HG02642 (cell line): ENCODE results near the gene TP53TG5.

Source experiments
- ATAC-seq: cut with Tn5 transposase; IDR thresholded peaks from one replicate; pipeline ENCODE4 v1.9.1; 2021; ENCODE audit warnings: mild to moderate bottlenecking; ENCODE audit not compliant: unreplicated experiment, poor library complexity

TP53TG5 gene

DNA sequence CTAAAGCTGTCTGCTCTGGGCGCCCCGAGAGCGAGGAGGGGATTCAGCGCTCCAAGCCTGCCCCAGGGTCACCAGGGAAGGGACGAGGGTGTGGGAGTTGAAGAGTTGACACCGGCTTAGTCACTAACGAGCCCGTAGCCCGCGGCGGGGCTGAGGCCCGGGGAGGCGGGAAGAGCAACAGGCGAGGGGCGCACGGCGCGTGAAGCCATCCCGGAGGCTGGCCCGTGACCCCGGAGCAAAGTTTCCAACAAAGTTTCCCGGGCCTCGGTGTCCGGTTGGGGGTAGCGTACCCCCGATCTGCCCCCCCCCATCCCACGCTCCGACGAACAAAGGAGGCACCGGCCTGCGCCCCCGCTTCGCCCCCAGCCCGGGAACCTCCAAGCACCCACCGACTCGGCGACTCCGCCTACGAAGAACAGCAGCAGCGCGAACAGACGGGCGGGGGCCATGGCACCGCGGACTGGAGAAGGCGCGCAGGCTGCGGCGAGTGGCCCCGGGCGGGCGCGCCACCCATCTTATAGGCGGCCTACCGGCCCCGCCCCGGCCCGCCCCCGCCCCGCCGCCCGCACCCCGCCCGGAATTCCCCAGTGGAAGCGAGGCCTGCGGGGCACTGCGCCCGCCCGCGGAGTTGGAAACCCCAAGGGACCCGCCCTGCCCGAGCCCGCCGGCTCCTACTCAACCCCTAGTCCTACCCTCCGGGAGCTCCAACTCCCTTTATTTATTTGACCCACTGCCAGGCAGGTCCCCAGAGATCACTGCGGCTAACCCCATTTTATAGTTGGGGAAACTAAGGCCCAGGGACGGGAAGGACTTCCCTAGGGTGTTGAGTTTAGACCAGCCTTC is 30.0 kb downstream of the TP53TG5 start, which contains the start of gene SDC4:
TSS of gene SDC4 (minus strand) at position 489 of the 843 bp plus-strand sequence. CDS start at position 449, 40 bp downstream.
- no peak for ATAC-seq

DNA sequence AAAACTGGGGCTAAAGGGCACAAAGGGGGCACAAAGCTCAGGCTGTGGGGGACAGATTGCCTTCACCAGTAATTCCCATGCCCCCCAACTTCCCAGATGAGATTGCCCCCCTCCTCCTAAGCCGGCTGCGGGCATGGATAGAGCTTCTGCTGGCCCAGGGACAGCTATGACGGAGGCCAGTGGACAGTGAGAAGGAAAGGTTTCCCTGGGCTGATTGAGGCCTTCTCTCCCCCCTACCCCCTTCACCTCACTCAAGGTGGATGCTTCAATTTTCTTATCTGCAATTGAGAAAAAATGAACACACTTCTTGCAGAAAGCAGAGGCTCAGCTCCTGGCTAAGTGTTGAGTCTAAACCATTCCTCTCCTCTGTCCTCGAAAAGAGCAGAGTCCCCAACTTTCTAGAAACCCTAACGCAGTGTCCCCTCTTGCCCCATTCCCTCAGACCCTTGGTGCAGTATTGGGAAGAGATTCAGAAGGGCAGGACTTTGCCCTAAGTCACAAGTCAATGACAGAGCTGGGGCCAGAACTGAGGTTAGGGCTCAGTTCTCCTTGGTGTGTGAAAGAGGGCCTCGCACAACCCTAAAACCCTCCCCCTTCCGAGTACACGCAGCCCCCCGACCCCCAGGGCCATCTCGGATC is 30.7 kb downstream of the TP53TG5 start:
- ATAC-seq = no peak

DNA sequence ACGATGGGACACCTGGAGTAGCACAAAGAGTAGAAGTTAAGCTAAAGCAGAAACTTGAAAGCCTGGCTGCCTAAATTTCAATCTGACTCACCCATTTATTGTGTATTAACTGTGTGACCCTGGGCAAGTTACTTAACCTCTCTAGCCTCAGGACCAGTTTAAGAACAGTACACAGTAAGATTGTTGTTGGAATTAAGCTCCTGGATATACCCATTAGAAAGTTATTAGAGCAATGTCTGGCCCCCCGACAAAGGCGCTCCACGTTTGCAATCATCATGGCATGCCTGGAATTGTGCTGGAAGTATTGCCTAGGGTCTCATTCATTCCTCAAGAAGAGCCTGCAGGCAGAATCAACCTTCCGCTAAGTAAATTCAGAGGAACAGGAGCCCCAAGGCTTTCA is 31.3 kb downstream of the TP53TG5 start:
- ATAC-seq = no peak

DNA sequence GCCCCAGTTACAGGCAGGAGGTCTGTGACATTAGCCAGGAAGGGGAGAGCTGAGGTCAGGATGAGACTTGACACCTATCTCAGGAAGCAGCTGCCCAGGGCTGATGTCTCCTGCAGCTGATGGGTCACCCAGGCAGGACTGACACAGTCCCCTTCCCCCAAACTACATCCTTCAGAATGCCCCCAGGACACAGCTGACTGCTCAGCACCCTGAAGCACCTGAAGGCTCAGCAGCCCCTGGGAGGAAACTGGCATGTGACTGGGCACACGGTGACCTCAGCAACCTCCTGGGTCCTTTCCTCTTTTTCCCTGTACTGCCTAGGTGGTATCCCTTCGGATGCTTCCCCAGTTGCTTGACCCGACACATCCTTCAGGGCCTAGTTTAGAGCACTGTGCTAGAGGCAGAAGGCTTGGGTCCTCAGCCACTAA is 31.8 kb downstream of the TP53TG5 start:
- no peak for ATAC-seq

DNA sequence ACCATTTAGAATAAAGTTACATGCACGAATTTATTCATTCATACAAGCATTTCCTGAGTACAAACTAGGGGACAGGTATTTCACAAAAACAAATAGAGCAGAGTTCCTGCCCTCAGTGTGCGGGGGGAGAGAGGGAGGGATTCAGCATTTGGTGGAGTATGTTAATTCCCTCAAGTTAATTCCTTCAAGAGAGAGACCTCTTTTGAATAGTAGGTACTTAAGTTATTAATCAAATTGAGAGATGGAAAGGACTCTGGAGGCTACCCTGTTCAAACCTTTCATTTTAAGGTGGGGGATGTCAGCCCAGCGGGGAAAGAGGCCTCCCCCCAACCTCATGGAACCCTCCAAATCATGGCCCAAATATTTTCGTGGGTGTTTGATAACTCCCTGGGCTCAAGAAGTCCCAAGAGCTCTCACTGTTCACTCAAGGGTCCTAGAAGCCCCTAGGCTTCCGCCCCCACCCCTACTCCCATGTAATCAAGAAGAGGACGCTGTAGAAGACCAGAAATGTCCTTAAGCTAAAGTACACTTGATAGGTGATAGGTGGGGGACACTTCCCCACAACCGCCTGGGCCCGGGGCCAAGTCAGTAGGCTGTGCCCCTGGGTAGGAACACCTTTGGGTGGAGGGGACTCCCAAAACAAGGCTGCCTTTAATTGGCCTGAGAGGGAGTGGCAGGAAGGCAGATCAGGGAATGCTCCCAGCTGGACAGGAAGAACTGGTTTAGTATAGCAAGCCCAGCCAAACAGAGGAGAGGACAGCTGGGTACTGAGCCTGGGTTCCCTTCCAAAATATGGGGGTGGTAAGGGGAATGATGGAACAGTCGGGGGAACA is 32.8 kb downstream of the TP53TG5 start:
- no peak for ATAC-seq

DNA sequence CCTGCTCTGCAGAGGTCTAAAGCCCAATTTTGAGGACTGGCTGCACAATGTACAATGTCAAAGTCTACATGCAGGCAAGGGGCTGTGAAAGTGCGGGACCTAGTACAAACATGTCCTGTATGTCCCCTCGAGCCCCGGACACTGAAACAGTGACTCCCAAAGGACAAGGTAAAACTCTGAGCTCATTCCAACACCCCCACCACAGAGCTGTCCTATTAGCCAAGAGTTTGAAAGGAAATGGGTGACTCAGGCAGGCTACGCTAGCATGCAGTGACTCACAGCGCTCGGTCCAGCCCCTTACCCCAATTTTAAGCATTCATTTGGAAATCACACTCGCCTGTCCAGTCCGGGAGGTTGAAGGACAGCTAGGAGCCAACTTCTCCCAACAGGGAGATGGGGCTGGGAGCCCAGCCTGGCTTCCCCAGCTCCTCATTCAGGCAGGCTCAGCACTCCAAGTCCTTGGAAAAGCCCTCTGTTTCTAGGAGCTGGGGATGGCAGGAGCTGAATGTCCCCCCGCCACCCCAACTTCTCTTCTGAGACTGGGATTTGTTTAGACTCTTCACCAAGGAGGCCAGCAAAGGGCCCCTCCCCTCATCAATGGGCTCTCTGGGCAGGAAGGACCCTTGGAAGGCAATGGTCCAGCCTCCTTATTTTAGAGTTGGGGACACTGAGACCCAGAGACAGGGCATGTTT is 33.8 kb downstream of the TP53TG5 start:
- ATAC-seq = no peak

DNA sequence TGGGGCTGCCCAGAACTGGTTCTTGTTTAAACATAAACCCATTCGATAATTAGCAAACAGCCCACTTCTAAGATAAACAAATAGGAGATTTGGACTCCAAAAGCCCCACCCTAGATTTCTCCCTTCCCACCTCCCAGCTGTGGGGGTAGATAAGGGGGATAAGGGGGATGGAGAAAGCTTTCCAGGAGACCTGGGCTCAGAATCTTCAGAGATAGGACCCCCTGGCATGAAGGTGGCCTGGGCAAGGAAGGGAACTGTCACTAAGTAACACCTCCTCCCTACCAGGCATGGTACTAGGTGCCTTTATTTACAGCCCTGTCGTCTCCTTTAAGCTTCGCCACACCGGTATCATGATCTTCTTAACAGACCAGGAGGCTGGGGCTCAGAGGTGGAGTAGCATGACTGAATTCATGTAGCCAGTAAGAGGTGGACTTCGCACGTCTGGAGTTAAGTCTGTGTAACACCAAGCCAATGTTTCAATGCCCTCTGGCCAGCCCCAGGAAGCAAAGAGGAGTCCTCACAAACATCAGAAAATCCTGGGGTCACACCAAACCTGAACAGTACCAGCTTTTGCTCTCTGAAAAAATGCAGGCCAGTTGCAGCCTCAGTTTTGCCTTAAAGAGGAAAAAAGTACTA is 34.5 kb downstream of the TP53TG5 start:
- no peak for ATAC-seq

DNA sequence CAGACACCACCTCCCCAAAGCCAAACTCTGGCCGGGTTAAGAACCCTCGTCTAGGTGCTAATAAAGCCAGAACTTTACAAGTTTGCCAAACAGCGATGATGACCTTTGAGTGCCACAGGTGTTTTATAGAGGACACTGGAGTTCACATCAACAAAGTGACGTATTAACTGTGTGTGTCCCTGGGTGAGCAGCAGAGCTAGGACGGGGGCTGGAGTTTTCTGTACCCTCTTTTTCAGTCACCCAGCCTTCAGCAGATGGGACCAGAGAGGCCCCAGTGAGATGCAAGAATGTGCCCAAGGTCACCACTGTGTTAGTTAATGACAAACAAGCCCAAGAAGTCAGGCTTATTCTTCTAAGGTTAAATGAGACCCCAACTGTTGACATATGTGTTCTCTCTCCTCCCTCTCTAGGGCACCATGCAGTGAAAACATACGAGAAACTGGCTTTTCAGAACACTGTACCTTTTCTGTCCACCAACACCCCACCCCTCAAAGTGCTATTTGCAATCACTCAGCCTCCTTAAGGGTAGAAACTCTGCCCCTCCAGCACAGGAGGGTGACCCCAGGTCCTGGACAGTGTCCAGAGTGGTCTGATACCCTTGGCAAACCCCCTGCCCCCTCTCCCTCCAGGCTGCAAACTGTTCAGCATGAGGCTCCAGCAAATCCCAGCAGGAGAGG is 35.1 kb downstream of the TP53TG5 start:
- ATAC-seq = no peak

DNA sequence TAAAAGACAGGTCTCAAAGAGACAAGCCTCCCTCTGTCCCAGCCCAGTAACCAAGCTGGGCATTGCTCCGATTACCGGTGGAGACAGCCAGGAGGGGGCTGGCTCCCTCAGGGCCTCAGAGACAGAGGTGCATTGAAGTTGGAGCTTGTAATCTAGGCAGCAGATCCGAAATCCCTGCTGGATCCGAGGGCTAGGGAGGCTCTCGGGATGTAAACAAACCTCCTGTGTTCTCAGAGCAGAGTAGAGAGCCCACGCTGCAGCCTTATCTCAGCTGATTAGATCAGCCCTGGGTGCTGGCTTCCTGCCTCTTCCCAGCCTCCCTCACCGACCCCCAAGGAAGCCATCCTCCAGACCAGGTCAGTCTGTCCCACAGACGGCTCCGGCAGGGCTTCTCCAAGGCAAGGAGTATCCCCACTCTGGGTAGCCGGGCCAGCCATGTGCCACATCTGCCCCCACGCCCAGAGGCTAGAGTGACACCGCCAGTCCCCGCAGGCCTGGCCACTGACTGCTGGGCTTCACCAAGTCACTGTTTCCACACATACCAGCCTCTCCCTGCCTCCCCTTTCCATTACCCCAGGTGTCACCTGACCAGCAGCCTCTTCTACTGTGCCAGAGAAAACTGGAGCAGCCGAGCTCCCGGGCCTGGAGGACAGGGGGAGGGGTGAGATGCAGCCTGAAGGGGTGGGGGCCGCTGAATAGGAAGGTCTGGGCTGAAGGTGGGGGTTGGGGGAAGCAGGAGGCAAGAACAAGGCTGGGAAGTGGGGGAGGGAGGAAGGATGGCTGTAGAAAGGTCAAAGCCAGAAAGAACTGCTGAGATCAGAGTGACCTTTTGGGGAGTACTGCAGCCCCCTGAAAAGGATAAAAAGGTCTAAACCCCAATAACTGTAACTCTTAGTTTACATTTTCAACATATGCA is 35.9 kb downstream of the TP53TG5 start:
- ATAC-seq = no peak

DNA sequence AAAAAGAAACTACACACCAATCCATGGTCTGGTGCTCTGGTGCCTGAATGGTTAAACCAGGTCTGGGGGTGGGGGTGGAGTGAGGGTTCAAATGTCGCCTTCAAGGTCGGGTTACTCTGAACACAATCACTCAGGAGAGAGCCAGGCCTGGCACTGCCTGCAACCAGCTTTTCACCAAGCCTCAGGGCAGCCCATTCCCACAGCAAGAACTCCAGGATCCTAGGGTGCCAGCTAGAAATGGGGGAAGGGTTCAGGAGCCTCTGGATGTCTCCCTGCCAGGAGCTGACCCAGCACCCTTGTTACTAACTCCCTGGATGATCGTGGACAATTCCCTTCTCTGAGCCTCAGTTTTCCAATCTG is 36.6 kb downstream of the TP53TG5 start:
- no peak for ATAC-seq

DNA sequence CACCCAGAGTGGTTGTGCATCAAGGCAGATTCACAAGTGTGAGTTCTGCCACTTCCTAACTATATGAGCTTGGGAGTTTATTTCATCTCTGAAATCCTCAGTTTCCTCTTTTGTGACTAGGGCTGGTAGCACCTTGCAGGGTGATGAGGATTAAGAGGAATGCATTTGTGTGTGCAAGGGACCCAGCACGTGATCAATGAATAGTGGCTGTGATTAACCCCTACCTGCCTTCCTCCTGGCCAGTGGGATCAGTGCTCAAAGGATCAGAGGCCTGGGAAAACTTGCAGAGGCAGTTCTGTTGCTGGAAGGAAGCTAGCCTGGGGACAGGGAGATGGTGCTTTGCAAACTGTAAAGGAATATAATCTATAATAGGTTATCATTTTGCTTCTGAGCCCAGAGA is 37.2 kb downstream of the TP53TG5 start:
- ATAC-seq = no peak

DNA sequence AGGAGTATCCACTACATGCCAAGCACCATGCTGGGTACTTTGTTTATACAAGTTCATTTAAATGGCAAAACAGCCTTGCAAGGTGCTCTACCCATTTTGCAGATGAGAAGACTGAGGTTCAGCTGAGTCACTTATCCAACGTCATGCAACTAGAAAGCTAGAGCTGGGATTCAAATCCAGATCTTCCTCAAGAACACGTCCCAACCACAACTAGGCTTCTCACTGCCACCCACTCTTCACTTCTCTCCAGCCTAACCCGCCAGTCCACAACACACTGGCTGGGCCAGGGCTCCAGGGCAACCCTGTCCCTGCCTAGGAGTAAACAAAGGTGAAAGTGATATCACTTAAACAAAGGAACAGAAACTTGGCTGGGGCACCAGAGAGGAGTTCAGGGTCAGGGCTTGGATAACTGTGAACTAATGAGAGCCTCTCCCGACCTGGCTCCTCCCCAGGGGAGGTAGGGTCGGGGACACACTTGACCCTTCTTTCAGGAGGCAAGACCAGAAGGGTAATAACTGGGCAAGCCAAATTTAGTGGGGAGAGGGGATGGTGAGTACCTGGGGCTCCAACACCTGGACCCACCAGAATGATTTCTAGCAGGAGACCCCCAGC is 37.8 kb downstream of the TP53TG5 start:
- ATAC-seq = no peak

DNA sequence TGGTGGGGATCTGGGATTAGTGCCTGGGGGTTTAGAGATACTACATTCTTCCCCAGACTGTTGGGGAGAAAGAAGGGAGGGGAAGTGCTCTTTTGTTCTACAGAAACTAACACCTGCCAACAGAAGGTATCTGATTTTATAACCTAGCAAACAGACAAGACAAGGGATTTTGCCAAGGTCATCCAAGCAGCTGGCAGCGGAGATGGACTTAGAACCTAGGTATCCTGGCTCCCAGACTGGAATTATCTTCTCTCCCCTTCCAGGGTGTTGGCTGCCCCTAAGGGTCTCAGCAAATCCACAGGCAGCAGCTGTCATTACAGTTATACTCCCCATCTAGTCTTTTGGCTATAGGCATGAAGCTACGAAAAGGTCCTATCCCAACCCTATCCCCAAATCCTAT is 38.3 kb downstream of the TP53TG5 start:
- no peak for ATAC-seq

DNA sequence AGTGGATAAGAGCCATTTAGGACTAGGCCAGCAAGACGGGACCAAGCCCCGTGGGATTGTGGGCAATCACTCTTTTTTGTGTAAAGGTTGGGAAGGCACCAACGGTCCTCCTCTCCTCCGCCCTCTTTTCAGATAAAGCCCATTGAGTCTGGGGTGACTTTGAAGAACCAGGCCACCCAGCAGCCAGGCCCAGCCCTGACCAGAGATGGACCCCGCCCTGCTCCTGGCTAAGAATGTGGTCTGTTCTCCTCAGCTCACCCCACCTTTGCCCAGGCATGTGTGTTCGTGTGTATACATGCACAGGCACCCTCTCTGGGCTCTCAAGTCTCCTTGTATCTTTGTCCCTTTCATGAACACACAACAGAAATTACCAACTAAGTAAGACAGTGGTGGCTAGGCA is 39.0 kb downstream of the TP53TG5 start:
- no peak for ATAC-seq

DNA sequence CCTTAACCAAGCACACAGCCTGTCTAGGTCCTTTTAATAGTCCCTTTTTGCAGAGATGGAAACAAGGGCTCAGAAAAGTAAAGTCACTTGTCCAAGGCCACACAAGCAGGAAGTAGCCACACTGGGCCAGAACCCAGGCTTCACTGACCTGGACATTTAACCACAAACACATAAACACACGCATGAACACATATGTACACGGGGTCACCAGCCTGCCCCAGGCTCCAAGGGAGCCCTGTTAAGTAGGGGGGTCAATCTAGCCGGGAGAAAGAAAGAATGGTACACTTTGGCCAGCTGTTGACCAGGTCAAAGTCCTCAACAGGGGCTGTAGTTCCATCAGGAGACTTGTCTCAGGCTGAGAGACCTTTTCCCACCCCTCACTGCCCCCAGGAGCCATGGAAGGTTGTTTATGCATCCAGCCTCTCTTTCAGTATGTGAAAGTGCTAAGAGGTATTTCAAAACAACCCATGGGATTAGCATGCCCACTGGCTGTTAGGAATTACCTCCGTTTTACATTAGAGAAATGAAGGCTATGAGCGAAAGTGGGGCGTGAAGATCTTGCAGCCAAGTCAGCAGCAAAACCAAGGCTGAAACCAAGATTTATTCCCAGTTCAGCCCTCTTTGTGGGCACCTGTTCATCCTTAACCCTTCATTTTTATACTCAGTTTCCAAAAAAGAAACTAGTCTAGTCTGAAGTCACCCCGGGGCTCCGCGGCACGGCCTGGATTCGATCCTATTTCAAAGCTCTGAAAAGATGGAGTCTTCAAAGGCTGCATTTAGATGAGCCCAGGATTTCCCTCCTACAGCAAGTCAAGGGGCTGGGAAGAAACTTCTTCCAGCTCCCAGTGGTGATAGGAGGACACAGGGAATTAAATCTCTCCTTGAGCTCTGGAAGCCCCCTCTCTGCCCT is 39.7 kb downstream of the TP53TG5 start:
- ATAC-seq = no peak

DNA sequence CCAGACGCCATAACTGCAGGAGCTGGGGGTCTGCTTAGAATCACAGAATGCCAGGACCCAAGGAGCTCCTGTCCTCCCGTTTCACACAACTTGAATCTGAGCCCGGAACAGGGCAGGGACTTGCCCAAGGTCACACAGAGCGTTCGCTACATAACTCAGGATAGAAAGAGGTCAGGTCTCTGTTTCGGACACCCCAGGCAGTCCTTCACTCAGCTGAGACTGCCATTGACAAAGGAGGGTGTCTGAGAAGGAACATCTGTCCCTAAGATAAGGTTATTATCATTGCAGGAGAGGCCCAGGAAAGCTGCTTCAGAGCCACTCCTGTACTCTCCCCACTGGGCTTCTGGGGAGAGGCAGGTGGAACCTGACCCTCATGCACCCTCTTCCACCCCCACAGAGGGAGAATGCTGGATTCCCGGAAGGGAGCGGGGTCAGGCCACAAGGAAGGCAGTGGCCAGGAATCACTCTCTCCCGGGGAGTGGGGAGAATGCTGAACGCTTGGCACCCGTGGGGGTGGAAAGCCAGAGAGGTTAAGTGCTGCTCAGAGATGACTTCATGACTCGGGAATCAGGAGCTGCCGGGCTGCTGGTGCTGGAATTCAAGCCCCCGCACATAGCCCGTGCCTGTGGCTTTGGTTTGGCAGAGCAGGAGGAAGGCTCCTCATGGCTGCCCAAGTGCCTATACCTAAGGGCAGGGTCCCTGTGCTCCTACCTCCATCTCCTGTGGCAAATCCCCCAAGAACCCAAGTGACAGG is 40.6 kb downstream of the TP53TG5 start:
- ATAC-seq = no peak
